Astrocyte of the spinal cord (primary cell): Measurements from ENCODE around the gene RAB44.
"Not testable (repeated sequence)": the region's sequence is repeated elsewhere in the genome, so short reads cannot be mapped to it uniquely, and the experiment has no call there.

Experiments
- DNase-seq: peaks from one replicate; pipeline ENCODE4 v3.0.0; 2011; ENCODE audit warnings: low read depth, low spot score
- H3K4me3 ChIP-seq: 2 replicates; pipeline ENCODE4 v1.5.1; 2011; ENCODE audit warnings: low read depth, mild to moderate bottlenecking, low read length, moderate library complexity
- CTCF ChIP-seq: IDR thresholded peaks from 2 replicates; pipeline ENCODE4 v1.5.1; 2012; ENCODE audit warnings: low read depth, mild to moderate bottlenecking, low read length, inconsistent platforms
- in situ Hi-C: cut with HindIII; loops from 2 replicates; pipeline ENCODE4 v1.10.0; 2017; ENCODE audit warnings: low sequenced_read_pairs

Gene RAB44

GRCh38 chr6:36700071-36700812, 2.6 kb downstream of the RAB44 start:
- no peak for DNase-seq
- no peak overlapping the region for H3K4me3 ChIP-seq
- TF ChIP-seq CTCF, result no peak
- in situ Hi-C loops, result no loop called here

GRCh38 chr6:36700831-36701230, 3.2 kb downstream of the RAB44 start:
- H3K4me3 ChIP-seq, result no peak overlapping the region
- TF ChIP-seq CTCF, result no peak
- in situ Hi-C loops, result no loop called here
- no peak for DNase-seq

GRCh38 chr6:36701401-36701991, 3.9 kb downstream of the RAB44 start:
- no peak for DNase-seq
- no peak for TF ChIP-seq CTCF
- H3K4me3 ChIP-seq, result no peak overlapping the region
- in situ Hi-C loops, result no loop called here

- no peak for TF ChIP-seq CTCF
- no peak overlapping the region for H3K4me3 ChIP-seq
- in situ Hi-C loops, result no loop called here
- no peak for DNase-seq
These were observed 5.0 kb downstream of the RAB44 start for GRCh38 chr6:36702656-36703055.

- TF ChIP-seq CTCF, result no peak
- no peak for DNase-seq
These were observed 5.5 kb downstream of the RAB44 start for GRCh38 chr6:36703081-36703606.

GRCh38 chr6:36703982-36704381, 6.4 kb downstream of the RAB44 start:
- TF ChIP-seq CTCF, result no peak
- no peak overlapping the region for H3K4me3 ChIP-seq
- in situ Hi-C loops, result no loop called here

More at GRCh38 chr6:36703081-36703606, 5.5 kb downstream of the RAB44 start:
- in situ Hi-C loops, result no loop called here
- H3K4me3 ChIP-seq, result no peak overlapping the region

GRCh38 chr6:36704961-36705577, 7.4 kb downstream of the RAB44 start:
- H3K4me3 ChIP-seq, in situ Hi-C loops, DNase-seq: not testable (repeated sequence)

More at GRCh38 chr6:36703982-36704381, 6.4 kb downstream of the RAB44 start:
- no peak for DNase-seq
